SIG-M5 (cell line): Measurements from ENCODE around the gene ETV4.
"Not testable (repeated sequence)": the region's sequence is repeated elsewhere in the genome, so short reads cannot be mapped to it uniquely, and the experiment has no call there.

ENCODE experiments used
- DNase-seq: peaks from one replicate; lab custom pipeline; 2025; lab: John Stamatoyannopoulos, UW

ETV4 gene

DNA sequence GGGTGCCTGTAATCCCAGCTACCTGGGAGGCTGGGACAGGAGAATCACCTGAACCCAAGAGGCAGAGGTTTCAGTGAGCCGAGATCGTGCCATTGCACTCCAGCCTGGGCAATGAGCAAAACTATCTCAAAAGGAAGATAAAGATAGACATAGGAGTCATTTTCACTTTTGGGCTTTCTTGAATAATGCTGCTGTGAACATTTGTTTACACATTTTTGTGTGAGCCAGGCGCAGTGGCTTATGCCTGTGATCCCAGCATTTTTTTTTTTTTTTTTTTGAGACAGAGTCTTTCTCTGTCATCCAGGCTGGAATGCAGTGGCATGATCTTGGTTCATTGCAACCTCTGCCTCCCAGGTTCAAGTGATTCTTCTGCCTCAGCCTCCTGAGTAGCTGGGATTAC lies 34.9 kb downstream of the ETV4 start:
- not testable (repeated sequence) for DNase-seq

DNA sequence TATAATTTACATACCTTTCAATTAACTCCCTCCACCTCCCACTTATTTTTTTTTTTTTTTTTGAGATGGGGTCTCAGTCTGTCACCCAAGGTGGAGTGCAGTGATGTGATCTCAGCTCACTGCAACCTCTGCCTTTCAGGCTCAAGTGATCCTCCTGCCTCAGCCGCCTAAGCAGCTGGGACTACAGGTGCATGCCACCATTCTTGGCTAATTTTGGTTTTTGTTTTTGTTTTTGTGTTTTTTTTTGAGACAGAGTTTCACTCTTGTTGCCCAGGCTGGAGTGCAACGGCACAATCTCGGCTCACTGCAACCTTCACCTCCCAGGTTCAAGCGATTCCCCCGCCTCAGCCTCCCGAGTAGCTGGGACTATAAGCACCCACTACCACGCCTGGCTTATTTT lies 36.7 kb downstream of the ETV4 start:
- not testable (repeated sequence) for DNase-seq

DNA sequence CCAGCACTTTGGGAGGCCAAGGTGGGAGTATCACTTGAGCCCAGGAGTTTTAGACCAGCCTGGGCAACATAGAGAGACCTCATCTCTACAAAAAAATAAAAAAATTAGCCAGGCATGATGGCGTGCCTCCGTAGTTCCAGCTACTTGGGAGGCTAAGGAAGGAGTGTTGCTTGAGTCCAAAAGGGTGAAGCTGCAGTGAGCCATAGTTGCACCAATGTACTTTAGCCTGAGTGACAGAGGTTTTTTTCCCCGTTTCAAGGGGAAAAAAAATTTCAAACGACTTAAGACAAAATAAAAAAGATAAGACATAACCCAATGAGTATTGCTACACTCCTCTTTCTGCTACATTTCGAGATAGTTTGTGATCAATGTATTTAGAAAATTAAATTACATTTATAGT lies 55.5 kb downstream of the ETV4 start:
- no peak for DNase-seq

DNA sequence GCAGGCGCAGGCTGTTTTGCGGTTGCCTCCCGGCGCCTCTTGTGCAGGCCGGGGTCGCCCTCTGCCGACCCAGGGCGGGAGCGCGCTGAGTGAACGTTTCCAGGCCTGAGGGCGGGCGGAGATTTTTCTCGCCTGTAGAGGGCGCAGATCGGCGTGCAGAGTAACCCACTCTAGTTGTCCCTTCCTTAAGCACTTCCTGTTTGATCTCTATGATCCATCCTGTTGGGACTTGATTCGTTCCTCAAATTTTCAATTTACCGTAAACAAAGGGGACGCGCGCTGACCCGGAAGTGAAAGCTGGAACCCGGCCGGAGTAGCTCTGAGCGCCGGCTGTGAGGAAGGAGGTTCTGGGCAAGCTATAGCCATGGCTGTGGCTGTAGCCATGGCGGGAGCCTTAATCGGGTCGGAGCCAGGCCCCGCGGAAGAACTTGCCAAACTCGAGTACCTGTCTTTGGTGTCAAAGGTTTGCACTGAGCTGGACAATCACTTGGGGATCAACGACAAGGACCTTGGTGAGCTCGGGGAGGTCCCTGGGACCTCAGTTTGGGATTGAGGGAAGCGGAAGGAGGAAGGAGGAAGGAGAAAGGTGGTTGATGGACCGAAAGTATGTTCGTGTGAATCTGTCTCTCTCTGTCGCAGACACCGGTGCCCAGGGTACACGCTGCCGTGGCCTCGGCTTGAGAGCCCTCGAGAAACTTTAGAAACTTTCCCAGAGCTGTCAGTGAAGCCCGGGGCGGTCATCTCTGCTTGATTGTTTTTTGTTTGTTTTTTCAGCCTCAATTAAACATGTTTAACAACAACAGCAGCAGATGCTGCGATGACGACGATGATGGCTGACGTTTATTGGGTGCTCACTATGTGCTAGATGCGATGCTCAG lies 62.2 kb downstream of the ETV4 start, which contains the start of gene DHX8:
TSS of gene DHX8 (plus strand) at position 302 of the 878 bp plus-strand sequence. CDS start at position 365, 63 bp downstream.
- peak; percentile 100 for DNase-seq

DNA sequence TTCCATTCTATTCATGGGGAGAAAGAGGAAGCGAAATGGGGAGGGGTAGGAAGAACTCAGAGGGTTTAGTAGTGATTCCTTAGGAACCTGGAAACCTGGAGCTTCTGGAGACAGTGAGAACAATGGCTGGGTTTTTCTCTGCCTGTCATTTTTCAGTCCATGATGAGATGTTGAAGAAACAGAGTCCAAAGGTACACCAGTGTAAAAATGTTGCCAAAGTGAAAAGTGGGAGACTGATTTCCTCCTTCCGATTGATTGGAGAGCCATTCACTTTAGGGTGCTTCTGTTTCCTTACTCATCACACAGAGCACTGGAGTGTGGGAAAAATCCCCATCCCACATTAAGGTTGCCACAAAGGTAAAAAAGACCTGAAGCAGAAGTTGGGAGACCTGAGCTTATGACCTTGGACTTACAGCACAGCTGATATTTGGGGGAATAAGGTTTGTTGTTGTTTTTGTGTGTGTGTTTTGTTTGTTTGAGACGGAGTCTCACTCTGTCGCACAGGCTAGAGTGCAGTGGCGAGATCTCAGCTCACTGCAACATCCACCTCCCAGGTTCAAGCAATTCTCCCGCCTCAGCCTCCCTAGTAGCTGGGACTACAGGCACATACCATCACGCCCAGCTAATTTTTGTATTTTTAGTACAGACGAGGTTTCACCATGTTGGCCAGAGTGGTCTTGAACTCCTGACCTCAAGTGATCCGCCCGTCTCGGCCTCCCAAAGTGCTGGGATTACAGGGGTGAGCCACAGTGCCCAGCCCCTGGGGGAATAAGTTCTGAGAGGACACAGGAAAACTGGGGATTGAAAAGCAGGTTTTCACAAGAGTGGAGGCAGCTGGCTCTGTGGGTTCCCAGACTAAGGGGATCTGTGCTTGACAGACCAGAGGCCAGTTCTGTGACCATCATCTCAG lies 63.8 kb downstream of the ETV4 start:
- DNase-seq: no peak

DNA sequence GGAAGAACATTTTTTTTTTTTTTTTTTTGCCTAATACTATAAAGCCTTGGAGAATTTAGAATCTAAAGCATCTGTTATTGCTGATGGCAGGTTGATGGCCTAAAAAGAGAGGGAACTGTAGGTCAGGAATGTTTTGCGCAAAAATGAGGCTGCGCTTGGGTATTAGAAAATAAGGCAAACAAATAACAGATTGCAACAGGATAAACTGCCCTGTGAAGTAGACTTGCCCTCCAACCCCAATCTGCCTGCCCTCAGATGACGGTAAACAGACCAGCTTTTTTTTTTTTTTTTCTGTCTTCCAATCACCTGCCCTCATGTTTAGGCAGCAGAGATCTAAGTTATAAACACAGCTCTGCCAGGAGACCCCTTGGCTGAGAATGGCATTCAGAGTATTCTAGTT lies 66.2 kb downstream of the ETV4 start:
- no peak for DNase-seq
